ENCODE results near the gene FAM174A.

- TF ChIP-seq, protein P1, sequence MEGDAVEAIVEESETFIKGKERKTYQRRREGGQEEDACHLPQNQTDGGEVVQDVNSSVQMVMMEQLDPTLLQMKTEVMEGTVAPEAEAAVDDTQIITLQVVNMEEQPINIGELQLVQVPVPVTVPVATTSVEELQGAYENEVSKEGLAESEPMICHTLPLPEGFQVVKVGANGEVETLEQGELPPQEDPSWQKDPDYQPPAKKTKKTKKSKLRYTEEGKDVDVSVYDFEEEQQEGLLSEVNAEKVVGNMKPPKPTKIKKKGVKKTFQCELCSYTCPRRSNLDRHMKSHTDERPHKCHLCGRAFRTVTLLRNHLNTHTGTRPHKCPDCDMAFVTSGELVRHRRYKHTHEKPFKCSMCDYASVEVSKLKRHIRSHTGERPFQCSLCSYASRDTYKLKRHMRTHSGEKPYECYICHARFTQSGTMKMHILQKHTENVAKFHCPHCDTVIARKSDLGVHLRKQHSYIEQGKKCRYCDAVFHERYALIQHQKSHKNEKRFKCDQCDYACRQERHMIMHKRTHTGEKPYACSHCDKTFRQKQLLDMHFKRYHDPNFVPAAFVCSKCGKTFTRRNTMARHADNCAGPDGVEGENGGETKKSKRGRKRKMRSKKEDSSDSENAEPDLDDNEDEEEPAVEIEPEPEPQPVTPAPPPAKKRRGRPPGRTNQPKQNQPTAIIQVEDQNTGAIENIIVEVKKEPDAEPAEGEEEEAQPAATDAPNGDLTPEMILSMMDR (IDR thresholded peaks at IDR 0.05) = no peak
- TF ChIP-seq POLR2A (IDR thresholded peaks at IDR 0.05) = no peak
Observed at GRCh38 chr5:100539519-100539918, 4.3 kb downstream of the FAM174A start.
